Stomach (tissue), 4 donors: ENCODE data around the gene FUBP1.

Experiments used
- EP300 ChIP-seq: sonication (generic); formaldehyde crosslinking; IDR thresholded peaks from one replicate; pipeline ENCODE4 v1.6.1; 2017; ENCODE audit warnings: antibody characterized with exemption
- POLR2A ChIP-seq, 4 donors: fragments of 450-650 bp; IDR thresholded peaks; one replicate each; pipeline ENCODE4 v1.6.1; 2016; ENCODE audit warnings: antibody characterized with exemption in 4 of 4, control low read depth in 2 of 4, mild to moderate bottlenecking in 1 of 4, moderate library complexity in 1 of 4
- POLR2AphosphoS5 ChIP-seq, 3 donors: sonication (generic); formaldehyde crosslinking; IDR thresholded peaks; one replicate each; pipeline ENCODE4 v1.6.1; 2016; ENCODE audit warnings: antibody characterized with exemption in 3 of 3
- TF ChIP-seq, protein P1 (sequence below), 7 experiments: fragments of 450-650 bp in 4 of 7; fragments of 200-600 bp in 3 of 7; sonication (generic) in 3 of 7; IDR thresholded peaks; one replicate each; pipeline ENCODE4 v1.5.1; 2016 to 2019; ENCODE audit warnings: antibody characterized with exemption in 7 of 7, control low read depth in 2 of 7, mild to moderate bottlenecking in 1 of 7

DNA sequence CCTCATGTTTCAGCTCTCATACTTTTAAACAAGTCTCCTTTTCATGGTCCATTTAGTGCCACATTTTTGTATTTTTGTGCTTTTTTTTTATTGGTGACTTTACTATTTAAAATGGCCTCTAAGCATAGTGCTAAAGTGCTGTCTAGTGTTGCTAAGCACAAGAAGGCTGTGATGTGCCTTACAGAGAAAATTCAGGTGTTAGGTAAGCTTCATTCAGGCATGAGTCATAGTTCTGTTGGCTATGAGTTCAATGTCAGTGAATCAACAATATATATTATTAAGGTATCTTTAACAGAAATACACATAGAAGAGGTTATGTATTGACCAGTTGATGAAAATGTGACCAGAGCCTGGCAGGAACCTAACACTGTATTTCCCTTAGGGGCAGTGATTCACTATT lies 12.8 kb upstream of the FUBP1 start:
- TF ChIP-seq POLR2AphosphoS5 (IDR thresholded peaks at IDR 0.05): no peak
- no peak for TF ChIP-seq POLR2A (IDR thresholded peaks at IDR 0.05)
- TF ChIP-seq, protein P1, sequence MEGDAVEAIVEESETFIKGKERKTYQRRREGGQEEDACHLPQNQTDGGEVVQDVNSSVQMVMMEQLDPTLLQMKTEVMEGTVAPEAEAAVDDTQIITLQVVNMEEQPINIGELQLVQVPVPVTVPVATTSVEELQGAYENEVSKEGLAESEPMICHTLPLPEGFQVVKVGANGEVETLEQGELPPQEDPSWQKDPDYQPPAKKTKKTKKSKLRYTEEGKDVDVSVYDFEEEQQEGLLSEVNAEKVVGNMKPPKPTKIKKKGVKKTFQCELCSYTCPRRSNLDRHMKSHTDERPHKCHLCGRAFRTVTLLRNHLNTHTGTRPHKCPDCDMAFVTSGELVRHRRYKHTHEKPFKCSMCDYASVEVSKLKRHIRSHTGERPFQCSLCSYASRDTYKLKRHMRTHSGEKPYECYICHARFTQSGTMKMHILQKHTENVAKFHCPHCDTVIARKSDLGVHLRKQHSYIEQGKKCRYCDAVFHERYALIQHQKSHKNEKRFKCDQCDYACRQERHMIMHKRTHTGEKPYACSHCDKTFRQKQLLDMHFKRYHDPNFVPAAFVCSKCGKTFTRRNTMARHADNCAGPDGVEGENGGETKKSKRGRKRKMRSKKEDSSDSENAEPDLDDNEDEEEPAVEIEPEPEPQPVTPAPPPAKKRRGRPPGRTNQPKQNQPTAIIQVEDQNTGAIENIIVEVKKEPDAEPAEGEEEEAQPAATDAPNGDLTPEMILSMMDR (IDR thresholded peaks at IDR 0.05): no peak
- TF ChIP-seq EP300: no peak
